DMS53 treated with DMSO at 0.1 percent for 48 hours (cell line): ENCODE measurements around the gene IREB2.
"Not testable (repeated sequence)": the region's sequence is repeated elsewhere in the genome, so short reads cannot be mapped to it uniquely, and the experiment has no call there.

Experiments used
- DNase-seq: peaks from one replicate; lab custom pipeline; 2025; ENCODE audit not compliant: unreplicated experiment; lab: John Stamatoyannopoulos, UW

IREB2 gene

GRCh38 chr15:78431955-78432354 is 6.1 kb upstream of the IREB2 start:
- no peak for DNase-seq

GRCh38 chr15:78432664-78433063 is 5.4 kb upstream of the IREB2 start:
- DNase-seq, result no peak

GRCh38 chr15:78434134-78434533 is 3.9 kb upstream of the IREB2 start:
- DNase-seq, result no peak

- not testable (repeated sequence) for DNase-seq
These were observed 3.3 kb upstream of the IREB2 start for GRCh38 chr15:78434711-78435110.

- DNase-seq, result peak; percentile 46
These were observed 782 bp upstream of the IREB2 start for GRCh38 chr15:78437107-78437761.

GRCh38 chr15:78438619-78439285 is 736 bp downstream of the IREB2 start:
- DNase-seq, result no peak

- no peak for DNase-seq
These were observed 2.7 kb downstream of the IREB2 start for GRCh38 chr15:78440375-78441373.

- no peak for DNase-seq
These were observed 6.2 kb downstream of the IREB2 start for GRCh38 chr15:78444255-78444654.

DNA sequence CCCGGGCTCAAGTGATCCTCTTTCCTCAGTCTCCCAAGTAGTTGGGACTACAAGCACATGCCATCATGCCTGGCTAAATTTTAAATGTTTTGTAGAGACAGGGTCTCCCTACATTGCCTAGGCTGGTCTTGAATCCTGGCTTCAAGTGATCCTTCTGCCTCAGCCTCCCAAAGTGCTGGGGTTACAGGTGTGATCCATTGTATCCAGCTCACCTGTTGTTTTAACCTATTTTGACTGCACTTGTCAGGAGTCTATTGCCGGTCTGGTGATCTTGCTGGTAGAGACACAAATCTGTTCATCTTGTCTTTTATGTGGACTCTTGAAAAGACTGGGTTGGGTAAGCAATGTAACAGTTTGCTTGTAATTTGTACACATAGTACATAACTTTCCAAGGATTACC is 7.9 kb downstream of the IREB2 start:
- DNase-seq, result no peak

DNA sequence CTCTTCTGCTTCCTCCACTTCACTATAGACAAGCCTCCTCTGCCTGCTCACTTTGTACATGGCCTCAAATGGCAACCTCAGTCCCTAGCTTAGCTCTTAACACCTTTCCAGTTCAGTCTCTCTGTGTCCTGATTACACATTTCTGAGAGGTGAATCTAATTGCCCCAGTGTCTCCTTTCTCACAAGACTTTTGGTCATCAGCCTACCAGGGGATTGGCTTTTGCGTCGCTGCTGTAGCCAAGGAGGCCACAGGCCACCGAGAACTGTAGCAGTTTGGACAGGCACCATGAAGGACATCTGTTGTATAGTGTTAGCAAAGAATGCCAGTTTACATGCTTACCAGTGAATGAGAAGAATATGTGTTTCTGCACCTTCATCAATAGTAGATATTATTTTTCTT is 8.5 kb downstream of the IREB2 start:
- no peak for DNase-seq

- DNase-seq, result no peak
These were observed 10.6 kb downstream of the IREB2 start for GRCh38 chr15:78448441-78449219.

DNA sequence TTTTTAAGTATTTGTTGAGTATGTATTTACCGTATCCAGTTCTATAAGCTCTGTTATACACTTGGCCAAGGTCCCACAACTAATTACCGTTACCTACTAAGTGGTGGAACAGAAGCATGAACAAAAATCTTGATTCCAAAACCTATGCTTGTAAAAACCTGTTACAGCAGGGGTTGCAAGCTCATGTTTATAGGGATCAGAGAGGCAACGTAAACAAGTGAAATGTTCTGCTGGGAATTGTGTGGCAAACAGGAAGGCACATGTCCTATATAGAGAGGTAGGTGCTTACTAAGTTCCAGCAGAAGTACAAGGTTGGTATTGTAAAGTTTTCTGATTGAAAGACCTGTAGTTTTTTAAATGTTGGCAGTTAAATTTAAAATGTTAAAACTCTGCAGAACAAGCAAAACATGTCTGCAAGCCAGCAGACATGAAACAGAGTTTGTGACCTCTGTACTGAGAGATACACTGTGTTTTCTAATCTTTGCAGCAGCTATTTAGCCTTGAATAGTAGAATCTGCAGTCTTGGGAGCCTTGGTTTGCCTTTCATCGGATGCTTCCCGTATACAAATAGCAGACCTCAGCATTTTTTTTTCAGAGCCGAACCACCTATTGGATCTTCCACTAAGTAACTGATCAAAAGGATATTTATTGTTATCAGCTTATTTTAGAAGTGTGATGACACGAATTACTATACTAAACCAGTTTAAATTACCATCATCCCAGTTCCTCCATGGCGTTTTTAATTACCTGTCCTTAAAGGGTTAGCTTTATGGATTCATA is 11.4 kb downstream of the IREB2 start:
- DNase-seq, result no peak

DNA sequence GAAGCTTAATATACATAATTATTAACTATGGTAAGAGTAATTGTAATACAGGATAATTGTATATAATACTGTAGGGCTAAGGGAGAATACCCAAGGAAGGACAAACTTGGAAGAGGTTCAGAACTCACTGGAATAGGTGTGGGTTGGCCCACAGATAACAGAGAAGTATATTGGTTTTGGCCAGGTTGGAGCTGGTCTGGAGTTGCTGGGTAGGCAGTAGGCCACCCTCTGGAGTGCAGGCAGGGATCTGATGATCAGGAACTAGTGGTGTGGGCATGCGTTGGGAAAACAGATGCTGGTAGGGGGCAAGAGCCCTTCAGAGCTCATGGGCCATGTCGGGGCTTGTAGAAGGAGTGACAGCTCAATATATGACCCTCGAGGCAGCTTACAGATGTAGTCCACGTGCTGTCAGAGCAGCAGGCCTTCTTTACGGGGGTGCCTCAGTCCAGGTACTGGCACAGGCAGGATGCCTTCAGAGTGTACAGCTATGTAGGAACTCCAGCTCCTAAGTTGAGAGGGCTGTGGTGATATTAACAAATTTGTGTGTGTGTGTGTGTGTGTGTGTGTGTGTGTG is 12.4 kb downstream of the IREB2 start:
- no peak for DNase-seq

- DNase-seq, result no peak
These were observed 14.5 kb downstream of the IREB2 start for GRCh38 chr15:78452485-78452884.

GRCh38 chr15:78453447-78453846 is 15.4 kb downstream of the IREB2 start:
- DNase-seq, result no peak

GRCh38 chr15:78454992-78455391 is 17.0 kb downstream of the IREB2 start:
- no peak for DNase-seq

DNA sequence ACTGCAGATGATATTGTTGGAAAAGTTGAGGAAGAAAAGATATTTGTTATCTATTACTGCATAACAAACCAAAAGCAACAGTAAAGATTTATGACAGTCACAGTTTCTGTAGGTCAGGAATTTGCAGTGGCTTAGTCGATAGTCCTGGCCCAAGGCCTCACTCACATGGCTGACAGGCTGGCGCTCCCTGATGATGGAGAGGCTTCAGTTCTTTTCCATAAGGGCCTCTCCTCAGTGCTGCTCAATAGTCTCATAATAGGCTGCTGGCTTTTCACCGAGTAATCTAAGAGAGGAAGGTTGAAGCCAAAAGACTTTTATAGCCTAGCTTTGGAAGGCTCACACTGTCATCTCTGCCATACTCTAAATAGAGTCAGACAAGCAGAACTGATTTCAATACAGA is 17.7 kb downstream of the IREB2 start:
- DNase-seq, result no peak

GRCh38 chr15:78456426-78456825 is 18.4 kb downstream of the IREB2 start:
- no peak for DNase-seq

DNA sequence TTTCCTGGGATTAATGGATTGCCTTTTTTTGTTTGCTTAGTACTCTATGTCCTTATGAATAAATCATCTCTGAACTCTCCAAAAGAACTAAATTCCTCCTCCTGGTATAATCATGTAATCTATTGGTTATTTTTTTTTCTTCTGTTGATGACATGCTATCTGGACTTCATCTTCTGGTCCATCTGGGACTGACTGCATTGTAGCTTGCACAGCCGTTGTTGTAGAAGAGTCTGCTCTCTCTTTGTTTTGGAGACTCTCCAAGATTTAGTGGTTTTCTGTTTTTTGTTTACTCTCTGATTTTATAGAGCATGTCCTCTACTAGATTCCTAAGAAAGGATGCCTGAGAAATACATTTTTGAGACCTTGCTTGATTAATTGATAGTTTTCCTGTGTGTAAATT is 19.1 kb downstream of the IREB2 start:
- no peak for DNase-seq

GRCh38 chr15:78460737-78461136 is 22.7 kb downstream of the IREB2 start:
- DNase-seq, result no peak
